ENCODE data around the gene ZNF581.

ZNF581 gene

DNA sequence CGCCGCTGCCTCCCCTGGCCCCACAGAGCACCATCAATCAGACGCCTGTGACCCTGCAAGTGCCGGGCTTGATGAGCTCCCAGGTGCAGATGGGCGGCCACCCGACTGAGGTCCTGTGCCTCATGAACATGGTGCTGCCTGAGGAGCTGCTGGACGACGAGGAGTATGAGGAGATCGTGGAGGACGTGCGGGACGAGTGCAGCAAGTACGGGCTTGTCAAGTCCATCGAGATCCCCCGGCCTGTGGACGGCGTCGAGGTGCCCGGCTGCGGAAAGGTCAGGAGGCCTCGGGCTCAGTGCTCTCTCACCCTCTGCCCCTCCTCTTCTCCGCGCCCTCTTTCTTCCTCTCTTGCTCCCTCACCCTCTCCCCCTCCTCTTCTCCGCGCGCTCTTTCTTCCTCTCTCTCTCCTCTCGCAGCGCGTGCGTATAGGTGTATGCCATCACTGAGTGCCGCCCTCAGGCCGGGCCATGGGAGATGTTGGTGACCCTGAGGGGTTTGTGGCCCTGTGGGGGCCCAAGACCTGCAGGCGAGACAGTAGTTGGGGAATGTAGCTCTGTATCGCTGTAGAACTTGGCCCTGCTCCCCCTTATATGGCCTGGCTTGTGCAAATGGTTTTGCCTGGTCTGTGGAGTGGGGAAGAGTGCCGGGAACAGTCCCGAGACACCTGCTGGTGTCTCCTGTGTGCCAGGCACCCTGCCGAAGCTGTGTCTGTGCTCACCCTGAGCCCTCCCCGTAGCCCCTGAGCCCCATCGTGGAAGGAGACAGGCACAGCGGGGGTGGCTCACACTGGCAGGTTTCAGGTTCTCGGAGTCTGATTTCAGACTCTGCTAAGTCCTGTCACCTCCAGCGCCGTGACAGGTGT, 26.2 kb downstream of the ZNF581 start:
- Histone ChIP-seq H3K9ac (ENCODE audit: low read length) (no peak overlapping the region), H3K4me3 (ENCODE audit: low read length) (no peak overlapping the region), H3K27ac (ENCODE audit: low read depth, low read length) (no peak overlapping the region), H3K27me3 (ENCODE audit: control insufficient read depth, insufficient read depth, low read length) (no peaks in the 10 kb centered on the region), H3K4me1 (ENCODE audit: control insufficient read depth, insufficient read depth, low read length) (no peaks in the 10 kb centered on the region), H3K36me3 (ENCODE audit: control insufficient read depth, insufficient read depth, low read length) (peaks cover 42% of the 10 kb centered on the region)

DNA sequence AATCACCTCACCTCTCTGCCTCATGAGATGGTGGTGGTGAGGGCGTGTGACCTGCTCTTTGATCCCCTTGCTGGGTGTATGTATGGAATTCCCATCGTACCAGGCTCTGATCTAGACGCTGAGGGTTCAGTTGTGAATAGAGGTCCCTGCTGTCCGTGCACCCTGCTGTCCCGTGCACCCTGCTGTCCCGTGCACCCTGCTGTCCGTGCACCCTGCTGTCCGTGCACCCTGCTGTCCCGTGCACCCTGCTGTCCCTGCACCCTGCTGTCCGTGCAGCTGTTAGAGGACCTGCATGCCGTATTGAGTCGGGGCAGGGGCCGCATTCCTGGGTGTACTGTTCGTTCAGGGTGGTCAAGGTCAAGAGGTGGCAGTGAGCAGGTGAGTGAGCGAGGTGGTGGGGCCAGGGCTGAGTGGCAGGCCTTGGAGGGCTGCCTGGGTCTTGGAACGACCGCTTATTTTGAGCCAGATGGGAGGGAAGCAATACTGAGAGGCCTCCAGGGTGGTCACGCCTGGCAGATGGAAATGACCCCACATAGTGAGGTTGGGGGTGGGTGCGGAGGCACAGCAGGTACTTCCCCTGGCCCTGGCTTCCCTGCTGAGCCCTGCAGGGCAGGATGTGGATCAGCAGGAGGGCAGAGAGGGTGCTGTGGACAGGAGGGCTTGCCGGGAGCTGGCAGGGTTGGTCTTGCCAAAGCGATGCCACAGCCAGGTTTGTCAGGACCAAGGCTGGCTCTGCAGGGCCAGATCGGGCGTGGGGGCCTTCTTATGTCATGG, 27.0 kb downstream of the ZNF581 start:
- Histone ChIP-seq H3K36me3 (ENCODE audit: control insufficient read depth, insufficient read depth, low read length) (peaks cover 37% of the 10 kb centered on the region), H3K4me3 (ENCODE audit: low read length) (no peak overlapping the region), H3K9ac (ENCODE audit: low read length) (no peak overlapping the region), H3K27me3 (ENCODE audit: control insufficient read depth, insufficient read depth, low read length) (no peaks in the 10 kb centered on the region), H3K4me1 (ENCODE audit: control insufficient read depth, insufficient read depth, low read length) (no peaks in the 10 kb centered on the region), H3K27ac (ENCODE audit: low read depth, low read length) (no peak overlapping the region)

DNA sequence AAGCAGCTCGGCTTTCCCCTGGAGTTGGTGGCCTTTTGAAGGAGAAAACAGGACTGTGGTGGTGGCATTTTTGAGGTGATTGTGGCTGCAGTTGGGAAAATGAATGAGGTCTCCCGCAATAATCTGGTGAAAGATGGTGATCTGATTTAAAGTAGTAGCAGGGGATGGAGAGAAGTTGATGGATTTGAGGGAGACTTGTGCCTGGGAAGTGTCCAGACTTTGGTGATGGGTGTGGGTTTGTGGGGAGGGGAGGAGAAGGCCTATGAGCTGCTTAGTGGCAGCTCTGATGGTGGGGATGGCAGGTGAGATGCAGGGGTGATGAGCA, 27.6 kb downstream of the ZNF581 start:
- Histone ChIP-seq H3K27me3 (ENCODE audit: control insufficient read depth, insufficient read depth, low read length) (no peaks in the 10 kb centered on the region), H3K4me3 (ENCODE audit: low read length) (no peak overlapping the region), H3K36me3 (ENCODE audit: control insufficient read depth, insufficient read depth, low read length) (peaks cover 35% of the 10 kb centered on the region), H3K4me1 (ENCODE audit: control insufficient read depth, insufficient read depth, low read length) (peaks cover 4% of the 10 kb centered on the region), H3K9ac (ENCODE audit: low read length) (no peak overlapping the region), H3K27ac (ENCODE audit: low read depth, low read length) (no peak overlapping the region)

DNA sequence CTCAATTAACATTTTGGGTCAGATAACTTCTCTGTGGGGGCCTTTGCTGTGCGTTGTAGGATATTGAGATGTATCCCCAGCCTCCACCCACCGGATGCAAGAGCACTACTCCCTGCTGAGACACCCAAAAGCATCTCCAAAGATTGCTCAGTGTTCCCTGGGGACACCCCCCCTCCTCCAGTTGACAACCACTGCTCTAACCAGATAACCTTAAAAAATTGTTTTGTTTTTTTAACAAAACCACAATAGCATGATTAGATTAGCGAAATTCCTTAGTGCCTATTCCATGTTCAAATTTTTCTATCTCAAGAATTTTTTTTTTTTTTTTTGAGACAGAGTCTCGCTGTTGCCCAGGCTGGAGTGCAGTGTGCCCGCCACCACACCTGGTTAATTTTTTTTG, 29.0 kb downstream of the ZNF581 start:
- Histone ChIP-seq H3K4me3 (ENCODE audit: low read length) (no peak overlapping the region), H3K36me3 (ENCODE audit: control insufficient read depth, insufficient read depth, low read length) (peaks cover 29% of the 10 kb centered on the region), H3K27me3 (ENCODE audit: control insufficient read depth, insufficient read depth, low read length) (no peaks in the 10 kb centered on the region), H3K27ac (ENCODE audit: low read depth, low read length) (no peak overlapping the region), H3K9ac (ENCODE audit: low read length) (no peak overlapping the region), H3K4me1 (ENCODE audit: control insufficient read depth, insufficient read depth, low read length) (peaks cover 13% of the 10 kb centered on the region)

DNA sequence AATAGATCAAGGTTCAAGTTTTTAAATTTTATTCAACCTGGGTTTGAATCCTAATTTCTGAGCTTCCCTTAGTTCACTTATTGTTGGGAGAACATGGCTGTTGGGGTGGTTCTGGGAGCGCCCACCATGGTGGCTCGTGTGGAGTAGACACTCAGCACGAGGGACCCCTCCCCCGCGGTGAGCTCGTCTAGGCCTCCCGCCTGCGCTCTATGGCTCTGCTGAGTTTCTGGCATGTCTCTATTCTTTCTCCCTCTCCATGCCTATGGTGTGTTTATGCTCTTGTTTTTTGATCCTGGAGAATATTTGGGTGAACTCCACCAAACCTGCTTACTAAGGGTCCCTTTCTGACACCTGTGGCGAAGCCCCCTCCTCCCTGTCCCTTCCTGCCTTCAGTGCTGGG, 30.0 kb downstream of the ZNF581 start:
- Histone ChIP-seq H3K27me3 (ENCODE audit: control insufficient read depth, insufficient read depth, low read length) (no peaks in the 10 kb centered on the region), H3K27ac (ENCODE audit: low read depth, low read length) (no peak overlapping the region), H3K4me3 (ENCODE audit: low read length) (no peak overlapping the region), H3K4me1 (ENCODE audit: control insufficient read depth, insufficient read depth, low read length) (peaks cover 13% of the 10 kb centered on the region), H3K36me3 (ENCODE audit: control insufficient read depth, insufficient read depth, low read length) (peaks cover 30% of the 10 kb centered on the region), H3K9ac (ENCODE audit: low read length) (no peak overlapping the region)

DNA sequence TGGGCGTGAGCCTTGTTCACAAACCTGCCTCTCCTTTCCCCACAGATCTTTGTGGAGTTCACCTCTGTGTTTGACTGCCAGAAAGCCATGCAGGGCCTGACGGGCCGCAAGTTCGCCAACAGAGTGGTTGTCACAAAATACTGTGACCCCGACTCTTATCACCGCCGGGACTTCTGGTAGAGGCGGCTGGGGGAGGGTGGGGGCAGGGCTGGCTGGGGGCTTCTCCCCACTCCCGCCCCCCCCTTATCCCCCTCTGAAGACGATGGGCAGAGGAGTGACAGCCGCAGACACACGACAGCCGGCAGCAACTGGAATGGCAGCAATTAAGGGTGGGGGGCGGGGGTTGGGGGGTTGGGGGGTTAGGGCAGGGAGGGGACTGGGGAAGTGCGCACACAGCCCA, 30.4 kb downstream of the ZNF581 start:
- Histone ChIP-seq H3K36me3 (ENCODE audit: control insufficient read depth, insufficient read depth, low read length) (peaks cover 30% of the 10 kb centered on the region), H3K9ac (ENCODE audit: low read length) (no peak overlapping the region), H3K27ac (ENCODE audit: low read depth, low read length) (no peak overlapping the region), H3K27me3 (ENCODE audit: control insufficient read depth, insufficient read depth, low read length) (no peaks in the 10 kb centered on the region), H3K4me1 (ENCODE audit: control insufficient read depth, insufficient read depth, low read length) (peaks cover 13% of the 10 kb centered on the region), H3K4me3 (ENCODE audit: low read length) (no peak overlapping the region)

DNA sequence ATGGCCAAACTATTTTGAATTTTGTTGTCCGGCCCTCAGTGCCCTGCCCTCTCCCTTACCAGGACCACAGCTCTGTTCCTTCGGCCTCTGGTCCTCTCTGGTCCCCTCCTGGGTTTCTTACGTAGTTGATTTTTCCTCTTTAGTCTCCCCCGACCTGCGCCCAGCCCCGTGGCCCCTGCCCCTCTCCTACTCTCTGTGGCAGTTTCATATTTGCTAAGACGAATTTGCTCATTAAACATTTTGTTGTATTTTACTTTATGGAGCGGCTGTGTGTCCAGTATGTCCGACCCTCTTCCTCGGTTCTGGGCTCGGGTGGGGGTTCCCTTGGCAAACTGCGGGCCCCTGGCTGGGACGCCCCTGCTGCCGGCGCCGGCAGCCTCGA, 31.0 kb downstream of the ZNF581 start:
- Histone ChIP-seq H3K4me1 (ENCODE audit: control insufficient read depth, insufficient read depth, low read length) (peaks cover 13% of the 10 kb centered on the region), H3K4me3 (ENCODE audit: low read length) (peak overlapping the region; percentile 83), H3K9ac (ENCODE audit: low read length) (no peak overlapping the region), H3K27me3 (ENCODE audit: control insufficient read depth, insufficient read depth, low read length) (no peaks in the 10 kb centered on the region), H3K36me3 (ENCODE audit: control insufficient read depth, insufficient read depth, low read length) (peaks cover 30% of the 10 kb centered on the region), H3K27ac (ENCODE audit: low read depth, low read length) (peak overlapping the region; percentile 48)

DNA sequence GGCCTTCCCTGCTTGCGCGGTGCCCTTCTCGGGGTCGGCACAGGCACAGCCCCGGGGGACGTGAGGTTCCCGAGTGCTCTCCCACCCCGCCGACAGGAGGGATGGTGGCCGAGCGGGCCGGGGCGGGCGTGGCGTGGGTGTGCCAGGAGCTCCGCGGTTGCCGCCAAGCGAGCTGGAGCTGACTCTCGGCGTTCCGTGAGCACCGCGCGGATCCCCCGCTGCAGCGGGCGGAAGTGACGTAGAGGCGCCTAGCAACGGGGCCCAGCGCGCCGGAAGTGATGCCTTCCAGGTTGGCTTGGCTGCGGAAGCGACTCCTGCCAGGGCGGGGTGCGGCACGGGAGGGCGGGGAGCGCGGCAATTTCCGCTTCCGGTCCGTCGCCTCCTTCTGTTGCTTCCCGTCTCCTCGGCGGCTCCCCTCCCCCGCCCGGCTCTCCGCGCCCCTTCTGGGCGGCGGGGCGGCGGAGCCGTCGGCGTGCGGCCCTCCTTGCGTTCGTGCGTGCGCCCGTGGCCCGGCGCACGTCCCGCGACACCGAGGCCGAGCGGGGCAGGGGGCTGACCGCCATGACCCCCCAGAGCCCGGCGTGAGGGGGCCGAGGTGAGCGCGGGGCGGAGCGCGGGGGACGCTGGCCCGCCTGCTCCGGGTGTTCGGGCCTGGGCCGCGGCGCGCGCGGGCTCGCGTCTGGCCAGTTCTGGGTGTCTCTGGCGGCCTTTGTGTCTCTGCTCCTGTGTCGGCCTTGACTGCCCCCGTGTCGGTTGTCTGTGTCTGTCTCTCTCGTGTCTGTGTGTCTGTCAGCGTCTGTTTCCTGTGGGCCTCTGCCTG, 31.6 kb downstream of the ZNF581 start, which contains the start of gene EPN1:
Gene EPN1 (plus strand): TSS at position 386 of the 820 bp plus-strand sequence. CDS start 3,402 bp downstream, outside the sequence.
- peaks cover 27% of the 10 kb centered on the region for H3K36me3 ChIP-seq (ENCODE audit: control insufficient read depth, insufficient read depth, low read length)
- H3K4me3 ChIP-seq (ENCODE audit: low read length) = peak within 1 kb of the TSS; percentile 83
- H3K27ac ChIP-seq (ENCODE audit: low read depth, low read length) = peak within 1 kb of the TSS; percentile 73
- H3K9ac ChIP-seq (ENCODE audit: low read length) = peak within 1 kb of the TSS; percentile 88
- H3K27me3 ChIP-seq (ENCODE audit: control insufficient read depth, insufficient read depth, low read length) = no peaks in the 10 kb centered on the region
- H3K4me1 ChIP-seq (ENCODE audit: control insufficient read depth, insufficient read depth, low read length) = peaks cover 13% of the 10 kb centered on the region

DNA sequence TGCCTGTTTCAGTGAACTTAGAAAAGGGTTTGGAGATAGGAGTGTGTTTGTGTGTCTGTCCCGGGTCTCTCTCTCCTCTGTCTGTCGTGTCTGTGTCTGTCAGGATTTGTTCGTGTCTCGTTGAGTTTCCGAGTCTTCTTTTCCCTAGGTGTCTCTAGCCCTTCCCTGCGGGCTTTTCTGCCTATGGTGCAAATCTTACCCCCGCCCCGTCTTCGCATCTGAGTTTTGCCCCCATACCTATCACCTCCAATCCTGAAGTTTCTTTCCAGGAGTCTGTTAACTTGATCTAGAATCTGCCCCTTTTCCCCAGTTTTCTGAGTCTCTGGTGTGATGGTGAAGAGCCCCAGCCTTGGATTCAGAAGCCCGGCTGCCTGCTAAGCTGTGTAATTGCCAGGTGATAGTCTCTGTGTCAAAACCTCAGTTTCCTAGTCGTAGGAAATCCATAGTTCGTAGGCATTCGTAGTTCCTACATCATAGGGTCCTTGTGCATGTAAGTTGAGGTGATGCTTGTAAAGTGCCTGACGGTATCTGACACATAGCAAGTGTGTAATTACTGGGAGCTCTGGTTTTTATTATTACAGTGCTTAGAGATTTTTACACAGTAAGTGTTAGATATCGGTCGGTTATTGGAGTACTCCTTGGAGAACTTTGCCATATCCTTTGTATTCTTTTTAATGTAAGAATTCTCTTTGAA, 32.4 kb downstream of the ZNF581 start:
- peaks cover 13% of the 10 kb centered on the region for H3K4me1 ChIP-seq (ENCODE audit: control insufficient read depth, insufficient read depth, low read length)
- H3K27ac ChIP-seq (ENCODE audit: low read depth, low read length) = peak overlapping the region; percentile 73
- H3K36me3 ChIP-seq (ENCODE audit: control insufficient read depth, insufficient read depth, low read length) = peaks cover 19% of the 10 kb centered on the region
- peak overlapping the region; percentile 88 for H3K9ac ChIP-seq (ENCODE audit: low read length)
- peak overlapping the region; percentile 83 for H3K4me3 ChIP-seq (ENCODE audit: low read length)
- H3K27me3 ChIP-seq (ENCODE audit: control insufficient read depth, insufficient read depth, low read length) = no peaks in the 10 kb centered on the region

DNA sequence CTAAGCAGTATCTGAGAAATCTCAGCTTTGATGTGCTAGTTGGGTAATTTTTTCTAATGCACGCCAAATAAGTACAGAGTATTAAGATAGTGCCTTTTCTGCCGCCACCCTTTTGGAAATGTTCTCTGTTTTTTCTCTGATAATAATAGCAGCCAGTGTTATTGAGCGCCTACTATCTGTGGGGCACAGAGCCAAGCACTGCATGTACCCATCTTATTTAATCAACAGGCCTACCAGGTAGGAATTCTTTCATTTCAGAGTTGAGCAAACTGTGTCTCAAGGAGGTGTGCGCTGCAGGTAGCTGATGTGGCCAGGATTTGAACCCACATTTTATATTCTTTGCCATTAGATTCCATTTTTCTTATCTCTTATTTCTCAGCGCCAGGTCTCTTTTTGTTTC, 32.9 kb downstream of the ZNF581 start:
- Histone ChIP-seq H3K27ac (ENCODE audit: low read depth, low read length) (no peak overlapping the region), H3K4me1 (ENCODE audit: control insufficient read depth, insufficient read depth, low read length) (peaks cover 13% of the 10 kb centered on the region), H3K4me3 (ENCODE audit: low read length) (peak overlapping the region; percentile 83), H3K27me3 (ENCODE audit: control insufficient read depth, insufficient read depth, low read length) (no peaks in the 10 kb centered on the region), H3K9ac (ENCODE audit: low read length) (no peak overlapping the region), H3K36me3 (ENCODE audit: control insufficient read depth, insufficient read depth, low read length) (peaks cover 19% of the 10 kb centered on the region)

DNA sequence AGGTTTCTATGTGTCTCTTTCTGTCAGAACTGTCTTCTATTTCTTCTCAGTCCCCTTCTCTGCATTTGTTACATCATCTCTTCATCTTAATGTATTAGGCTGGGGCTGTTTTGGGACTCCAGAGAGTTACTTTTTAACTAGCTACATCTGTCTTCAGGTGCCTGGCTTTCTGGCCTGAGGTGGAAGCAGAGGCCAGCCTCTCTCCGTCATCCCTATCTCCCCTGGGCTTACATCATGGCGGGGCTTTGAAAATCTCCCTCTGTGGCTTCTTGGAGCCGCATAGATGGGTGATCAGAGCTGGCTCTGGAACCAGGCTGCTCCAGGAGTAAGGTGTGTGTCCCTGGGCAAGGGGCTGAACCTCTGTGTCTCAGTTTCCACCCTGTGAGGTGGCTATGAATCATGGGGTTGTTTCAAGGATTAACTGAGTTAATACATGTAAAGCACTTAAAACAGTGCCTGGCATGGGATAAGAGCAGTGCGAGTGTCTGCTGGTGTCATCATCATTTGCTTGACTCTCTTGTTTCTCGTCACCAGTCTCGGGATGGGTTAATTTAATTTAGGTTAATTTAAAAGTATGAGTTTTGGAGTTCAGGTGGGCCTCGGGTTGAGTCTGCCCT, 33.5 kb downstream of the ZNF581 start:
- H3K36me3 ChIP-seq (ENCODE audit: control insufficient read depth, insufficient read depth, low read length) = peaks cover 19% of the 10 kb centered on the region
- H3K4me1 ChIP-seq (ENCODE audit: control insufficient read depth, insufficient read depth, low read length) = peaks cover 13% of the 10 kb centered on the region
- H3K27me3 ChIP-seq (ENCODE audit: control insufficient read depth, insufficient read depth, low read length) = no peaks in the 10 kb centered on the region
- no peak overlapping the region for H3K9ac ChIP-seq (ENCODE audit: low read length)
- H3K27ac ChIP-seq (ENCODE audit: low read depth, low read length) = no peak overlapping the region
- peak overlapping the region; percentile 83 for H3K4me3 ChIP-seq (ENCODE audit: low read length)
